ENCODE data around the gene LILRB2. TPM values are rescaled to one million over a fixed set of nuclear protein-coding genes. Genes with fewer than 3 reads are reported as not detected.
A peak's percentile ranks its signal among the peaks of the same experiment; 100 is the strongest.
"Not testable (repeated sequence)": the region's sequence is repeated elsewhere in the genome, so short reads cannot be mapped to it uniquely, and the experiment has no call there.

LILRB2 gene
- total RNA-seq, 1 donor from 2014 or later = not detected

GRCh38 chr19:54273821-54274220 is 7.1 kb downstream of the LILRB2 start:
- no peak for DNase-seq (ENCODE audit: low read depth in 2 of 2)

- not testable (repeated sequence) for DNase-seq (ENCODE audit: low read depth in 2 of 2)
Measured at GRCh38 chr19:54272181-54272580, 8.7 kb downstream of the LILRB2 start.

- DNase-seq (ENCODE audit: low read depth in 2 of 2) = not testable (repeated sequence)
Measured at GRCh38 chr19:54271587-54271986, 9.3 kb downstream of the LILRB2 start.

GRCh38 chr19:54271106-54271505 is 9.8 kb downstream of the LILRB2 start:
- no peak for DNase-seq (ENCODE audit: low read depth in 2 of 2)

- no peak for DNase-seq (ENCODE audit: low read depth in 2 of 2)
Measured at GRCh38 chr19:54268936-54269335, 12.0 kb downstream of the LILRB2 start.

GRCh38 chr19:54266133-54266532 is 14.8 kb downstream of the LILRB2 start:
- peak; percentile 23 to 71 for DNase-seq (ENCODE audit: low read depth in 2 of 2)

- no peak for DNase-seq (ENCODE audit: low read depth in 2 of 2)
Measured at GRCh38 chr19:54262470-54262869, 18.4 kb downstream of the LILRB2 start.

- no peak for DNase-seq (ENCODE audit: low read depth in 2 of 2)
Measured at GRCh38 chr19:54262066-54262465, 18.8 kb downstream of the LILRB2 start.

- no peak for DNase-seq (ENCODE audit: low read depth in 2 of 2)
Measured at GRCh38 chr19:54257116-54257480, 23.8 kb downstream of the LILRB2 start, which contains the start of gene LILRB5. LILRB5 (minus strand) TSS chr19:54257273; CDS start chr19:54257193, 80 bp downstream.

- DNase-seq (ENCODE audit: low read depth in 2 of 2) = no peak
Measured at GRCh38 chr19:54256250-54257115, 24.4 kb downstream of the LILRB2 start.

- DNase-seq (ENCODE audit: low read depth in 2 of 2) = no peak
Measured at GRCh38 chr19:54255105-54255775, 25.7 kb downstream of the LILRB2 start.

GRCh38 chr19:54254195-54254906 is 26.6 kb downstream of the LILRB2 start:
- no peak for DNase-seq (ENCODE audit: low read depth in 2 of 2)

GRCh38 chr19:54253331-54254194 is 27.3 kb downstream of the LILRB2 start:
- no peak for DNase-seq (ENCODE audit: low read depth in 2 of 2)

GRCh38 chr19:54252845-54253244 is 28.1 kb downstream of the LILRB2 start:
- DNase-seq (ENCODE audit: low read depth in 2 of 2) = no peak

GRCh38 chr19:54252243-54252642 is 28.7 kb downstream of the LILRB2 start:
- DNase-seq (ENCODE audit: low read depth in 2 of 2) = no peak

GRCh38 chr19:54248016-54248601 is 32.8 kb downstream of the LILRB2 start:
- peak in 1 of 2 donors; percentile 68 for DNase-seq (ENCODE audit: low read depth in 2 of 2)

- no peak for DNase-seq (ENCODE audit: low read depth in 2 of 2)
Measured at GRCh38 chr19:54247106-54247930, 33.6 kb downstream of the LILRB2 start.

GRCh38 chr19:54245936-54246335 is 35.0 kb downstream of the LILRB2 start:
- DNase-seq (ENCODE audit: low read depth in 2 of 2) = no peak

GRCh38 chr19:54243809-54244208 is 37.1 kb downstream of the LILRB2 start:
- DNase-seq (ENCODE audit: low read depth in 2 of 2) = not testable (repeated sequence)

- DNase-seq (ENCODE audit: low read depth in 2 of 2) = not testable (repeated sequence)
Measured at GRCh38 chr19:54242646-54243045, 38.3 kb downstream of the LILRB2 start, which contains the start of gene LILRA6. LILRA6 (minus strand) TSS chr19:54242790.
